Subcutaneous adipose tissue (tissue), 4 donors: ENCODE measurements around the gene MED13L. TPM values are rescaled to one million over a fixed set of nuclear protein-coding genes. Genes with fewer than 3 reads are reported as not detected.

ENCODE experiments used
- CTCF ChIP-seq: fragments of 450-650 bp; IDR thresholded peaks from one replicate; pipeline ENCODE4 v1.5.1; 2016; ENCODE audit warnings: low read depth, mild to moderate bottlenecking, control low read depth, antibody characterized with exemption, moderate library complexity
- total RNA-seq, 4 donors: library from RNA; depleted of rRNA; stranded (reverse); fragments of >200 nt; gene quantifications; one replicate each; pipeline ENCODE4 v1.1.0, GENCODE V29; 2016

The MED13L gene
- total RNA-seq, 4 donors from 2014 or later = 164 to 285 (median 225) TPM

GRCh38 chr12:116215023-116215422 is 62.5 kb downstream of the MED13L start:
- no peak for TF ChIP-seq CTCF

- TF ChIP-seq CTCF = no peak
These were observed 63.5 kb downstream of the MED13L start for GRCh38 chr12:116213885-116214527.

- no peak for TF ChIP-seq CTCF
These were observed 64.5 kb downstream of the MED13L start for GRCh38 chr12:116213014-116213413.

- TF ChIP-seq CTCF = no peak
These were observed 66.7 kb downstream of the MED13L start for GRCh38 chr12:116210762-116211161.

GRCh38 chr12:116210131-116210530 is 67.4 kb downstream of the MED13L start:
- TF ChIP-seq CTCF = no peak

GRCh38 chr12:116209503-116209902 is 68.0 kb downstream of the MED13L start:
- TF ChIP-seq CTCF = no peak

GRCh38 chr12:116207274-116207673 is 70.2 kb downstream of the MED13L start:
- no peak for TF ChIP-seq CTCF
